ENCODE measurements around the gene LPA.
A peak's percentile ranks its signal among the peaks of the same experiment; 100 is the strongest.

Gene LPA

GRCh38 chr6:160520043-160520904 is 143.8 kb downstream of the LPA start:
- peak; percentile 73 for DNase-seq (ENCODE audit: low spot score)

- no peak for DNase-seq (ENCODE audit: low spot score)
Measured at GRCh38 chr6:160519603-160520042, 144.5 kb downstream of the LPA start.

GRCh38 chr6:160519133-160519532 is 144.9 kb downstream of the LPA start:
- DNase-seq (ENCODE audit: low spot score): no peak

- no peak for DNase-seq (ENCODE audit: low spot score)
Measured at GRCh38 chr6:160513836-160514235, 150.2 kb downstream of the LPA start.

- DNase-seq (ENCODE audit: low spot score): no peak
Measured at GRCh38 chr6:160510976-160511617, 153.0 kb downstream of the LPA start.

GRCh38 chr6:160510199-160510598 is 153.9 kb downstream of the LPA start:
- DNase-seq (ENCODE audit: low spot score): no peak

GRCh38 chr6:160509610-160510009 is 154.5 kb downstream of the LPA start:
- DNase-seq (ENCODE audit: low spot score): no peak

GRCh38 chr6:160508599-160508998 is 155.5 kb downstream of the LPA start:
- no peak for DNase-seq (ENCODE audit: low spot score)

GRCh38 chr6:160507420-160507819 is 156.7 kb downstream of the LPA start:
- DNase-seq (ENCODE audit: low spot score): no peak

- no peak for DNase-seq (ENCODE audit: low spot score)
Measured at GRCh38 chr6:160505970-160506369, 158.1 kb downstream of the LPA start.

GRCh38 chr6:160500639-160501038 is 163.4 kb downstream of the LPA start:
- no peak for DNase-seq (ENCODE audit: low spot score)

- no peak for DNase-seq (ENCODE audit: low spot score)
Measured at GRCh38 chr6:160494576-160494975, 169.5 kb downstream of the LPA start.

- no peak for DNase-seq (ENCODE audit: low spot score)
Measured at GRCh38 chr6:160489091-160489490, 175.0 kb downstream of the LPA start.

- DNase-seq (ENCODE audit: low spot score): no peak
Measured at GRCh38 chr6:160487116-160487515, 177.0 kb downstream of the LPA start.
